Loucy (cell line): ENCODE results near the gene RPS29.

ENCODE experiments used
- H2AFZ ChIP-seq: fragments of 200-600 bp; sonication (generic); 2 replicates; pipeline ENCODE4 v1.6.0; 2016; ENCODE audit warnings: antibody characterized with exemption, mild to moderate bottlenecking, low read length, moderate library complexity
- H3F3A ChIP-seq: fragments of 200-600 bp; 2 replicates; pipeline ENCODE4 v1.6.0; 2016; ENCODE audit warnings: antibody characterized with exemption, low read depth, mild to moderate bottlenecking
- H3K27me3 ChIP-seq: fragments of 200-600 bp; sonication (generic); 2 replicates; pipeline ENCODE4 v1.6.1; 2014; ENCODE audit warnings: low read length, mild to moderate bottlenecking; ENCODE audit not compliant: insufficient read depth, poor library complexity, severe bottlenecking
- H3K36me3 ChIP-seq: fragments of 200-600 bp; sonication (generic); 2 replicates; pipeline ENCODE4 v1.6.1; 2016; ENCODE audit warnings: low read length; ENCODE audit not compliant: insufficient read depth
- H3K4me1 ChIP-seq: fragments of 200-600 bp; sonication (generic); 2 replicates; pipeline ENCODE4 v1.5.1; 2014; ENCODE audit warnings: low read length, mild to moderate bottlenecking; ENCODE audit not compliant: insufficient read depth, poor library complexity, severe bottlenecking
- H3K4me2 ChIP-seq: fragments of 200-600 bp; sonication (generic); 2 replicates; pipeline ENCODE4 v1.6.0; 2014; ENCODE audit warnings: antibody characterized with exemption, low read length, low read depth, mild to moderate bottlenecking; ENCODE audit not compliant: poor library complexity, severe bottlenecking
- H3K4me3 ChIP-seq: fragments of 200-600 bp; sonication (generic); 2 replicates; pipeline ENCODE4 v1.5.1; 2014; ENCODE audit warnings: low read length, mild to moderate bottlenecking, mixed read lengths; ENCODE audit not compliant: poor library complexity, severe bottlenecking
- H3K79me2 ChIP-seq: fragments of 200-600 bp; sonication (generic); 2 replicates; pipeline ENCODE4 v1.6.1; 2014; ENCODE audit warnings: low read length; ENCODE audit not compliant: insufficient read depth
- H3K9ac ChIP-seq: fragments of 200-600 bp; sonication (generic); 2 replicates; pipeline ENCODE4 v1.6.0; 2014; ENCODE audit warnings: mild to moderate bottlenecking, low read depth, low read length, moderate library complexity; ENCODE audit not compliant: poor library complexity, severe bottlenecking
- H3K9me2 ChIP-seq: fragments of 200-600 bp; sonication (generic); replicated peaks from 2 replicates; pipeline ENCODE4 v1.6.1; 2016; ENCODE audit warnings: low read depth, low read length, mixed read lengths
- H3K9me3 ChIP-seq: fragments of 200-600 bp; sonication (generic); 2 replicates; pipeline ENCODE4 v1.6.1; 2014; ENCODE audit warnings: mild to moderate bottlenecking, antibody characterized with exemption, low read length, low read depth; ENCODE audit not compliant: insufficient read depth
- H4K20me1 ChIP-seq: fragments of 200-600 bp; sonication (generic); 2 replicates; pipeline ENCODE4 v1.6.0; 2014; ENCODE audit warnings: antibody characterized with exemption, low read length, mild to moderate bottlenecking; ENCODE audit not compliant: insufficient read depth, poor library complexity, severe bottlenecking
- CTCF ChIP-seq: fragments of 200-600 bp; sonication (generic); conservative IDR thresholded peaks from 2 replicates; pipeline ENCODE4 v1.5.1; 2014; ENCODE audit warnings: mild to moderate bottlenecking, antibody characterized with exemption, low read length
- EZH2phosphoT487 ChIP-seq: fragments of 200-600 bp; IDR thresholded peaks from 2 replicates; pipeline ENCODE4 v1.6.1; 2018; ENCODE audit warnings: antibody characterized with exemption, mild to moderate bottlenecking, moderate library complexity, borderline replicate concordance

RPS29 gene

GRCh38 chr14:49581209-49582112 is 4.7 kb downstream of the RPS29 start:
- H2AFZ ChIP-seq: no peak overlapping the region
- no peaks in the 10 kb centered on the region for H3K9me2 ChIP-seq
- peaks cover 55% of the 10 kb centered on the region for H3K4me1 ChIP-seq
- H3K36me3 ChIP-seq: peaks cover 39% of the 10 kb centered on the region
- peak overlapping the region; percentile 98 for H3K4me2 ChIP-seq
- H3K27me3 ChIP-seq: no peaks in the 10 kb centered on the region
- H3F3A ChIP-seq: no peaks in the 10 kb centered on the region
- peak overlapping the region; percentile 88 for H3K4me3 ChIP-seq
- no peaks in the 10 kb centered on the region for H3K9me3 ChIP-seq
- TF ChIP-seq CTCF (no peak), EZH2phosphoT487 (no peak)
- H3K9ac ChIP-seq: peak overlapping the region; percentile 55
- peaks cover 87% of the 10 kb centered on the region for H4K20me1 ChIP-seq
- H3K79me2 ChIP-seq: peaks cover 90% of the 10 kb centered on the region

DNA sequence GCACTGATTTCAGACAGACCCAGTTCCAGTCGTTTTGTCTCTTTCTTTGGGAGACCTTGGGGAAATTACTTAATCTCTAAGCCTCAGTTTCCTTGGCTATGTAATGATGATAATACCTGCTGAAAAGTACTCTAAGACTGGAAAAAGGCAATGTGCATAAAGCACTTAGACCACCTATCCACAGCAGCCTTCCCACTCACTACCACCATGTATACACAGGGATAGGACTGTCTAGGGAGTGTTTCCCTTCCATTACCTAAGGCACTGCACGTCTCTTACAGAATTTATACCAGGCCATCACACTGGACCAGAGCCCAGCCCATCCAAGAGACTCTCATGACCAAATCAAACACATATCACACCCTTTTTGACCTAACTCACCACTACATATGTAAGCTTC is 6.3 kb downstream of the RPS29 start:
- Histone ChIP-seq H3K4me3 (peak overlapping the region; percentile 39), H3K9me2 (no peaks in the 10 kb centered on the region), H3K9me3 (no peaks in the 10 kb centered on the region), H2AFZ (no peak overlapping the region), H4K20me1 (peaks cover 76% of the 10 kb centered on the region), H3K27me3 (no peaks in the 10 kb centered on the region), H3K4me2 (peak overlapping the region; percentile 64), H3K79me2 (peaks cover 76% of the 10 kb centered on the region), H3F3A (no peaks in the 10 kb centered on the region), H3K36me3 (peaks cover 55% of the 10 kb centered on the region), H3K9ac (no peak overlapping the region), H3K4me1 (peaks cover 54% of the 10 kb centered on the region)
- TF ChIP-seq CTCF: no peak
- no peak for TF ChIP-seq EZH2phosphoT487

DNA sequence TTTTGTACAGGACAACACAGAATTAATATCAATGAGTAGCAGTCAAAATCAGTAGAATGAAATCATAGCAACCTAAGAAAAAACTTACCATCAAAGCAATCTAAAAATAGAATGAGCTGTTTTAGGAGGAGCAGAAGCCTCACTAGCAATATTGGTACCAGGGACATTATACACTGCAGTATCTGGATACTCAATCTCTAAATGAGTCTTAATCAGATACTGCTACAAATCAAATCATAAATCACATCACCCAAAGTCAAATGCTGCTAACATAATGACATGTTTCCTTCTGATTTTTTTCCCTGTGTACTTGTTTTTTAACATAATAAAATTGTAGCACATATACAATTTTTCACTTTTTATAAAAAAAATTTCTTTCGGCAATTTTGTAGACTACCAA is 8.0 kb downstream of the RPS29 start:
- TF ChIP-seq CTCF (no peak), EZH2phosphoT487 (no peak)
- peaks cover 39% of the 10 kb centered on the region for H3K4me1 ChIP-seq
- no peak overlapping the region for H2AFZ ChIP-seq
- no peaks in the 10 kb centered on the region for H3K9me2 ChIP-seq
- no peak overlapping the region for H3K4me2 ChIP-seq
- H3K9me3 ChIP-seq: no peaks in the 10 kb centered on the region
- H3F3A ChIP-seq: no peaks in the 10 kb centered on the region
- no peak overlapping the region for H3K4me3 ChIP-seq
- no peaks in the 10 kb centered on the region for H3K27me3 ChIP-seq
- peaks cover 55% of the 10 kb centered on the region for H3K36me3 ChIP-seq
- H3K9ac ChIP-seq: no peak overlapping the region
- H3K79me2 ChIP-seq: peaks cover 59% of the 10 kb centered on the region
- H4K20me1 ChIP-seq: peaks cover 59% of the 10 kb centered on the region
